ENCODE measurements around the gene EPB41. TPM values are rescaled to one million over a fixed set of nuclear protein-coding genes. Genes with fewer than 3 reads are reported as not detected.
"Not testable (repeated sequence)": the region's sequence is repeated elsewhere in the genome, so short reads cannot be mapped to it uniquely, and the experiment has no call there.

Gene EPB41
- total and polyA plus RNA-seq, 12 donors: 6.6 to 49.5 (median 30.3) TPM

DNA sequence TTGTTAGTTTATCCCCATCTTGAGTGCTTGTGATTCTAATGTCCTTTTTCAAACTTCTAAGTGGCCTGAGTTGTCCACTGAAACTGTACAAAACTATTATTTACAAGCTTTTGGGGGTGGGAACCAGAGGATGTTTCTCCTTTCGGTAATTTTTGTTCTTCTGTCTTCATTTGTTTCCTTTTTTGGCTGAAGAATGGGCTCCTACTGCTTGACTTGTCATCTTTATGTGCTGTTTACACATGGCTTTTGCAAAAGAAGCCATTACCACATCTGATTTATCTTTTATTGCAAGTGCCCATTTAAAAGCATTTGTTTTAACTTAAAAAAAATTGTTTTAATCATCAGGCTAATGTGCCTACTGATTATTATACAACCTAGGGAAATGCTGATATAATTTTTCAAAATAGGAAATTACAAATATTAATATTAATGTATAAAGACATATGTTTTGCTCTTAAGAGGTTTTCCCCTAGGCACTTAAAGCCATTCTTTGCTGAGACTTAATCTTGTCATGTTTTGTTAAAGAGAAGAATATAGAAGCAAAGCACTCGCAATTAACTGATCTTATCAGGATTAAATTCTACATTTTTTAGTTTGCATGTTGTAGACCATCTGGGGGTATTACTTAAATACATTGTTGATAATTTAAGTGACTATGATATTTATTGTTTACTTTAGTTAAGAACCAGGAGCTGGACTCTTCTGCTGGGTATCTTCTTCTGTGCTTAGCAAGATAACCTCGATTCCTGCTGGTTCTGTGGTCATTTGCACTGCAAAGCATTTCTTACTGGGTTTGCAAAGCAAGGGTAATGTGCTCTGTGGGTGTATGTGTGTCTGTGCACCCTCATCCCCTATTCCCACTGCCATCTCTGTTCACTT lies 169.2 kb downstream of the EPB41 start:
- 75 to 84% (median 78%) methylated on average over 3 of the region's 3 CpGs for WGBS, 4 donors
- Histone ChIP-seq H3K36me3 (replicated peaks in 1 of 2) (no peaks in the 10 kb centered on the region), H3K9me3 (replicated peaks in 1 of 3) (no peaks in the 10 kb centered on the region), H3K27ac (no peak overlapping the region), H3K4me3 (no peak overlapping the region), H3K27me3 (no peaks in the 10 kb centered on the region), H3K4me1 (replicated peaks in 1 of 2) (no peaks in the 10 kb centered on the region)
- no peak for DNase-seq
- intact Hi-C loops (cut with DNase I): no loop called here
- TF ChIP-seq, protein P1, sequence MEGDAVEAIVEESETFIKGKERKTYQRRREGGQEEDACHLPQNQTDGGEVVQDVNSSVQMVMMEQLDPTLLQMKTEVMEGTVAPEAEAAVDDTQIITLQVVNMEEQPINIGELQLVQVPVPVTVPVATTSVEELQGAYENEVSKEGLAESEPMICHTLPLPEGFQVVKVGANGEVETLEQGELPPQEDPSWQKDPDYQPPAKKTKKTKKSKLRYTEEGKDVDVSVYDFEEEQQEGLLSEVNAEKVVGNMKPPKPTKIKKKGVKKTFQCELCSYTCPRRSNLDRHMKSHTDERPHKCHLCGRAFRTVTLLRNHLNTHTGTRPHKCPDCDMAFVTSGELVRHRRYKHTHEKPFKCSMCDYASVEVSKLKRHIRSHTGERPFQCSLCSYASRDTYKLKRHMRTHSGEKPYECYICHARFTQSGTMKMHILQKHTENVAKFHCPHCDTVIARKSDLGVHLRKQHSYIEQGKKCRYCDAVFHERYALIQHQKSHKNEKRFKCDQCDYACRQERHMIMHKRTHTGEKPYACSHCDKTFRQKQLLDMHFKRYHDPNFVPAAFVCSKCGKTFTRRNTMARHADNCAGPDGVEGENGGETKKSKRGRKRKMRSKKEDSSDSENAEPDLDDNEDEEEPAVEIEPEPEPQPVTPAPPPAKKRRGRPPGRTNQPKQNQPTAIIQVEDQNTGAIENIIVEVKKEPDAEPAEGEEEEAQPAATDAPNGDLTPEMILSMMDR (IDR thresholded peaks at IDR 0.05): no peak
- TF ChIP-seq POLR2A (IDR thresholded peaks at IDR 0.05): no peak

DNA sequence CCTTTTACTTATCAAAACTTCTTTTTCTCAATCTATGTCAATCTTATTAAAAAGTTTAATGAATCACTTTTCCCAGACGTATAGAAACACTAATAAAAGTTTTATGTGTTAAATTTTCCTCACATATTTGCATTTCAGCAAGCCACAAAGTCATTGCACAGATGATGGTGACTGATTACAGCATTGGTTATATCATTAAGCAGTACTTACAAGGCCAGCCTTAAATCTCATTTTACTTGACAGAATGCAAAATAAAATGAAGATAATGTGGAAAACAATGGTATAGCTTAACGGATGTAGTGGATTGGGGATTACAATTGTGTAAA lies 169.8 kb downstream of the EPB41 start:
- DNase-seq: no peak
- no peaks in the 10 kb centered on the region for H3K27me3 ChIP-seq
- H3K27ac ChIP-seq: no peak overlapping the region
- no peaks in the 10 kb centered on the region for H3K9me3 ChIP-seq (replicated peaks in 1 of 3)
- TF ChIP-seq, protein P1 (IDR thresholded peaks at IDR 0.05): no peak
- no peak for TF ChIP-seq POLR2A (IDR thresholded peaks at IDR 0.05)
- intact Hi-C loops (cut with DNase I): no loop called here
- H3K4me3 ChIP-seq: no peak overlapping the region
- 71 to 79% (median 73%) methylated on average over 2 of the region's 2 CpGs for WGBS, 4 donors
- no peaks in the 10 kb centered on the region for H3K36me3 ChIP-seq (replicated peaks in 1 of 2)
- no peaks in the 10 kb centered on the region for H3K4me1 ChIP-seq (replicated peaks in 1 of 2)

DNA sequence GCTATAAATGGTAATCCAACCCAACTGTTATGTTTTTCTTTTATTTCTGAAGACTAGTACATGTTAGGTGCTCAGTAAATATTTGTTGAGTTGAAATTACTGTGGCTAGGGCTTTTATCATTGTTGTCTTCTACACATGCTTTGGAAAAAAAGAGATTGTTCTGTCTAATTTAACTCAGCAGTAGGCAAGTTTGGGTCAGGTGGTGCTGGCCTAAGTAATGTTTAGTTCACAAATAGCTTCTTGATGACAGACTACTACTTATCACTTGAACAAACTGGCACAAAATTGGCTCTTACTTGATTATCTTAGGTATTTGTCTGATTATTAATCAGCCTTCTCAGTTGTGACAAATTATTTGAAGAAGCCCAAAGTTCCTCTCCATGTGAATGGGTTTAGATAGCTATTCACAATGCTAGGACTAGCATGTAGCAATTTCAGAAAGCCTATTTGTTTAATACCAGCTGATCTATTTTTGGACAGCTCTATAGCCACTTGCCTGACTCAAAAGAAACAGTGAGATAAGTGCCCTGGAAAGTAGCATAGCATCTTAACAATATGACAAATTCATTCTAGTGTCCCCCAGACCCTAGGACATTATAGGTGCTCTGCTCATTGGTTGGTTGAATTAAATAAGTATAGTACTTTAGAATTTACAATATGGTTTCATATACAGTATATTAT lies 176.7 kb downstream of the EPB41 start:
- intact Hi-C loops (cut with DNase I): no loop called here
- H3K4me3 ChIP-seq: no peak overlapping the region

DNA sequence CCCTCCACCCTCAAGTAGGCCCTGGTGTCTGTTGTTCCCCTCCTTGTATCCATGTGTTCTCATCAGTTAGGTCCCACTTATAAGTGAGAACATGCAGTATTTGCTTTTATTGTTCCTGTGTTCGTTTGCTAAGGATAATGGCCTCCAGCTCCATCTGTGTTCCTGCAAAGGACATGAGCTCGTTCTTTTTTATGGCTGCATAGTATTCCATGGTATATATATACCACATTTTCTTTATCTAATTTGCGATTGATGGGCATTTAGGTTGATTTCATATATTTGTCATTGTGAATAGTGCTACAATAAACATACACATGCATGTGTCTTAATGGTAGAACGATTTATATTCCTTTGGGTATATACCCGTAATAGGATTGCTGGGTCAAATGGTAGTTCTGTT lies 178.3 kb downstream of the EPB41 start:
- H3K9me3 ChIP-seq (replicated peaks in 1 of 3); DNase-seq; H3K27ac ChIP-seq; H3K36me3 ChIP-seq (replicated peaks in 1 of 2); H3K4me1 ChIP-seq (replicated peaks in 1 of 2); intact Hi-C loops (cut with DNase I); H3K4me3 ChIP-seq; H3K27me3 ChIP-seq: not testable (repeated sequence)
- WGBS, 4 donors: 95 to 96% (median 96%) methylated on average over 5 of the region's 5 CpGs

More for the DNA sequence above, 176.7 kb downstream of the EPB41 start:
- Histone ChIP-seq H3K9me3 (replicated peaks in 1 of 3) (no peaks in the 10 kb centered on the region), H3K27ac (no peak overlapping the region), H3K4me1 (replicated peaks in 1 of 2) (no peaks in the 10 kb centered on the region), H3K27me3 (no peaks in the 10 kb centered on the region), H3K36me3 (replicated peaks in 1 of 2) (no peaks in the 10 kb centered on the region)
- TF ChIP-seq, protein P1 (IDR thresholded peaks at IDR 0.05): no peak
- TF ChIP-seq POLR2A (IDR thresholded peaks at IDR 0.05): no peak
- no peak for DNase-seq
